Stomach (tissue), 4 donors: ENCODE data around the gene ANKRD44.

Experiments used
- EP300 ChIP-seq: sonication (generic); formaldehyde crosslinking; IDR thresholded peaks from one replicate; pipeline ENCODE4 v1.6.1; 2017; ENCODE audit warnings: antibody characterized with exemption
- POLR2A ChIP-seq, 4 donors: fragments of 450-650 bp; IDR thresholded peaks; one replicate each; pipeline ENCODE4 v1.6.1; 2016; ENCODE audit warnings: antibody characterized with exemption in 4 of 4, control low read depth in 2 of 4, mild to moderate bottlenecking in 1 of 4, moderate library complexity in 1 of 4
- POLR2AphosphoS5 ChIP-seq, 3 donors: sonication (generic); formaldehyde crosslinking; IDR thresholded peaks; one replicate each; pipeline ENCODE4 v1.6.1; 2016; ENCODE audit warnings: antibody characterized with exemption in 3 of 3
- TF ChIP-seq, protein P1 (sequence below), 7 experiments: fragments of 450-650 bp in 4 of 7; fragments of 200-600 bp in 3 of 7; sonication (generic) in 3 of 7; IDR thresholded peaks; one replicate each; pipeline ENCODE4 v1.5.1; 2016 to 2019; ENCODE audit warnings: antibody characterized with exemption in 7 of 7, control low read depth in 2 of 7, mild to moderate bottlenecking in 1 of 7

DNA sequence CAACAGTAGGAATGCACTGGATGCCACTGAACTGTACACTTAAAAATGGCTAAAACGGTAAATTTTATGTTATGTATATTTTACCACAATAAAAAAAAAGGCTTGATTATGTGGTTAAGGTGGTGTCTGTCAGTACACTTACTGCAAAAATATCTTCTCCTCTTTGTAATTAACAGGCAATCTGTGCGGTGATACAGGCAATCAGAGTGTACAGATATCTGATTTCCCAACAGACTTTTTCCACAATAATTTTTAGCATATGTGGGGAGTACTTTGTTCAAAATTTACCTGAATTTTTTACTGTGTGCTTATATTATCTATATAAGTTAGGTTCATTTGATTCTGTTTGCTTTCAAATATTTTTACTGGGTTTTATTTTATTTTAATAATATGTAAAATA, 209.1 kb downstream of the ANKRD44 start:
- TF ChIP-seq POLR2A (IDR thresholded peaks at IDR 0.05) (no peak), POLR2AphosphoS5 (IDR thresholded peaks at IDR 0.05) (no peak), EP300 (no peak)
- TF ChIP-seq, protein P1, sequence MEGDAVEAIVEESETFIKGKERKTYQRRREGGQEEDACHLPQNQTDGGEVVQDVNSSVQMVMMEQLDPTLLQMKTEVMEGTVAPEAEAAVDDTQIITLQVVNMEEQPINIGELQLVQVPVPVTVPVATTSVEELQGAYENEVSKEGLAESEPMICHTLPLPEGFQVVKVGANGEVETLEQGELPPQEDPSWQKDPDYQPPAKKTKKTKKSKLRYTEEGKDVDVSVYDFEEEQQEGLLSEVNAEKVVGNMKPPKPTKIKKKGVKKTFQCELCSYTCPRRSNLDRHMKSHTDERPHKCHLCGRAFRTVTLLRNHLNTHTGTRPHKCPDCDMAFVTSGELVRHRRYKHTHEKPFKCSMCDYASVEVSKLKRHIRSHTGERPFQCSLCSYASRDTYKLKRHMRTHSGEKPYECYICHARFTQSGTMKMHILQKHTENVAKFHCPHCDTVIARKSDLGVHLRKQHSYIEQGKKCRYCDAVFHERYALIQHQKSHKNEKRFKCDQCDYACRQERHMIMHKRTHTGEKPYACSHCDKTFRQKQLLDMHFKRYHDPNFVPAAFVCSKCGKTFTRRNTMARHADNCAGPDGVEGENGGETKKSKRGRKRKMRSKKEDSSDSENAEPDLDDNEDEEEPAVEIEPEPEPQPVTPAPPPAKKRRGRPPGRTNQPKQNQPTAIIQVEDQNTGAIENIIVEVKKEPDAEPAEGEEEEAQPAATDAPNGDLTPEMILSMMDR (IDR thresholded peaks at IDR 0.05): no peak
